NCI-H82 treated with DMSO at 0.1 percent for 48 hours (cell line): ENCODE data around the gene SPEN.
"Not testable (repeated sequence)": the region's sequence is repeated elsewhere in the genome, so short reads cannot be mapped to it uniquely, and the experiment has no call there.

Experiments used
- DNase-seq: peaks from one replicate; lab custom pipeline; 2025; ENCODE audit not compliant: unreplicated experiment; lab: John Stamatoyannopoulos, UW

Gene SPEN

DNA sequence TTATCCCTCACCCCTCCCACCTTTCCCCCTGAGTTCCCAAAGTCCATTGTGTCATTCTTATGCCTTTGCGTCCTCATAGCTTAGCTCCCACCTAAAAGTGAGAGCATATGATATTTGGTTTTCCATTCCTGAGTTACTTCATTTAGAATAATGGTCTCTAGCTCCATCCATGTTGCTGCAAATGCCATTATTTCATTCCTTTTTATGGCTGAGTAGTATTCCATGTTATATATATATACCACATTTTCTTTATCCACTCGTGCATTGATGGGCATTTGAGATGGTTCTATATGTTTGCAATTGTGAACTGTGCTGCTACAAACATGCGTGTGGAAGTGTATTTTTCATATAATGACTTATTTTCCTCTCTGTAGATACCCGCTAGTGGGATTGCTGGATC is 130.4 kb downstream of the SPEN start:
- not testable (repeated sequence) for DNase-seq

DNA sequence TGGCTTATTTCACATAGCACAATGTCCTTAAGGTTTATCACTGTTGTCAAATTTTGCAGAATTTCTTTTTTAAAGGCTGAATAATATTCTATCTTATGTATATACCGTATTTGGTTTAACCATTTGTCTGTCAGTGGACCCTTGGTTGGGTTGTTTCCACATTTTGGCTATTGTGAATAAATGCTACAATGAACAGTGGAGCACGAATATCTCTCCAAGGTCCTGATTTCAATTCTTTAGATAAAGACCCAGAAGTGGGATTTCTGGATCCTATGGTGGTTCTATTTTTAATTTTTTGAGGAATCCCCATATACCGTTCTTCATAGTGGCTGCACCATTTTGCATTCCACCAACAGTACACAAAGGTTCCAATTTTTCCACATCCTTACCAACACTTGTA is 134.2 kb downstream of the SPEN start:
- DNase-seq: no peak

DNA sequence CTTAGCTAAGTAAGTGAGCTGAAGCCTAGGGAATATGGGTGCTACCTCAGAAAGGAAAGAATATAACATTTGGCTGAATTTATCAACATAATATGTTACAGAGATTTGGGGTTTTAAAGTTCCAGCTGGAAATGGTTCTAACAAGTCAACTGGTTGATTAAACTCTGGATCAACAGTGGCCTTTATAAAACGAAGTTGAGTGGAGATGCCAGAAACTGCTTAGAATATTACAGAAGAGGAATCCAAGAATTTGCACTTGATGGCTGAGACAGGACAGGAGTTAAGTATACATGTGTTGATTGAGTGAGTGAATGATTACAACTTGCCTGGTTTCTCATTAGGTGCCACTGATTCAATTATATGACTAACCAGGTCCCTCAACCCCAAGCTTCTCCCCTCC is 135.8 kb downstream of the SPEN start:
- DNase-seq: no peak

DNA sequence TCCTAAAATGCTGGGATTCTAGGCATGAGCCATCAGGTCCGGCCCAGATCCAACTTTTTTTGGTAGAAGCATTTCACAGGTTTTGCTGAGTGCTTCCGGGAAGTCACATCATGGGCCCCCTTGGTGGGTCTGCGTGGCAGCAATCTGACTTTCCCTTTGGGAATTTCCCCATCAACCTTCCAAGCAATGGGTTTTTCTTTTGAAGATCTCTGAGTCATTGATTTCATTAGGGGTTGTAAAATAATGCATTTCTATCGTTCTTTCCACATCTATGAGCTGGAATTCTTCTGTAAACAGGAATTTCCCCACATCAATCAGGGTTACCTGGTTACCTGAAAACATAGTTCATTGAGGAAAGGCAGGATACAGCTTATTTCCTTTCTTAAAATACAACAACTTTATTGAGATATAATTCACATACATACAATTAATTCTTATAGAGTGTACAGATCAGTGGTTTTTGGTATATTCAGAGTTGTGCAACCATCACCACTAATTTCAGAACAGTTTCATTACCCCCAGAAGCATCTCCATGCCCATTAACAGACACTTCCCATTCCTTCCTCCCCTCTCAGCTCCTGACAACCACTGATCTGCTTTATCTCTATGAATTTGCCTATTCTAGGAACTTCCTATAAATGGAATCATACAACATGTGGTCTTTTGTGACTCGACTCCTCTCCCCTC is 138.2 kb downstream of the SPEN start:
- DNase-seq: no peak

DNA sequence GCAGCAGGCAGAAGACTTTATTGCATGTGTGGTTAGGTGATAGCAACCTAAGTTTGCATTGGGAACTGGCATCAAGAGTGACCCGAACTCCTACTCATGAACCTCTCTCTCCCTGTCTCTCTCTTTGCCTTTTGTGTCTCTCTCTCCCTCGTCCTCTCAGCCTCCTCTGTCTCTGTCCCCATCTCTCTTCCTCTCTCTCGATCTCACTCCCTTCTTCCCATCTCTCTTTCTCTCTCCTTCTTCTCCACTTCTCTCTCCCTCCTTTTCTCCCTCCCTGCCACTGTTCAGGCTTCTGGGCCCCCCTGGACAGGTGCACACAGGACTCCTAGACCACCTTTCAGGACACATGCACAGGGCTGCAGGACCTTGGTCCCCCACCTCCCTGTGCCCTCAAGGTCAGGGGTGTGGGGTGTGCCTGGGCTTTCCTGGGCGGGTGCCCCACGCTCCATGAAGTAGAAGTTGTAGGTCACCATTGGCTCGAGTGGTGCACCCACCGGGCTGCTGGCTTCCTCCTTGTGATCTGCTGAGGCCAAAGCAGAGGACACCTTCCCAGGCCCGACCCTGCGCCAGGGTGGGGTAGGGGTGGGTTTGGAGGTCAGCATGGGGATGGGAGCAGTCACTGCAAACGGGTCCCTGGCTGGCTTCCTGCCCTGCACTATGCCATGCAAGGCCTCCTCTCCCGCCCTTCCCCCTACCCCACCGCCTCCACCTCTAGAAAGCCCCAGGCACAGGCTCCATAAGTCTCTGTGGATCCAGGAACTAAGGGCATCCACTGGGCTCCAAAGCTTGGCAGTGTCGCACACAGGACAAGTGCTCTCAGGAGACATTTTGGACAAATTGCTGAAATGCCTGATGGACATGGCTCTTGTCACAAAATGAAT is 141.6 kb downstream of the SPEN start:
- no peak for DNase-seq

DNA sequence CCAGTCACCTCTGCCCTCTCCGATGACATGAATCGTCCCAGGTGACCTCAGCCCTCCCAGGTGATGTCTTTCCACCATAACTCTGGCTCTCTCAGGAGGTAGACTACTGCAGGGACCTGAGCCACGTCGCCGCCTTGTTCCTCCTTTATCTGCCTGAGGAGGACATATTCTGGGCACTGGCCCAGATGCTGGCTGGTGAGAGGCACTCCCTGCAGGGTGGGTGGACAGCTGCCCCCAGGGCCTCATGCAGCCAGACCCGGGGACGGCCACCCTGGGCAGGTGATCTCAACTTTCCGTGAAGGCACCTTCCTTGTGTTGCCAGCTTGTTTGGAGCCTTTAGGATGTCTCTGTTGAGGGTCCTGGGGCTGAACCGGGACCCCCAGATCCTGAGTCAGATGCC is 142.3 kb downstream of the SPEN start:
- no peak for DNase-seq
